HL-60 (cell line): ENCODE results near the gene OGFOD2.

Source experiments
- DNase-seq, 2 experiments: peaks; one replicate each; pipeline ENCODE4 v3.0.0-alpha.2; 2010 to 2020; ENCODE audit warnings: low read depth in 1 of 2, low spot score in 1 of 2
- H3K27ac ChIP-seq: fragments of 250-450 bp; sonication (Bioruptor Pico); replicated peaks from 2 replicates; pipeline ENCODE4 v1.5.1; 2020; ENCODE audit warnings: mild to moderate bottlenecking, moderate library complexity
- H3K27me3 ChIP-seq: fragments of 250-450 bp; sonication (Bioruptor Pico); 2 replicates; pipeline ENCODE4 v1.5.1; 2021; ENCODE audit warnings: mild to moderate bottlenecking, moderate library complexity; ENCODE audit not compliant: insufficient read depth, poor library complexity, severe bottlenecking
- H3K4me3 ChIP-seq: replicated peaks from 2 replicates; pipeline ENCODE4 v1.5.1; 2011; ENCODE audit warnings: mild to moderate bottlenecking, control low read depth, low read length; ENCODE audit not compliant: insufficient read depth
- CTCF ChIP-seq: IDR thresholded peaks from one replicate; pipeline ENCODE4 v1.5.1; 2011; ENCODE audit warnings: low read length, control low read depth, inconsistent platforms; ENCODE audit not compliant: insufficient read depth
- GABPA ChIP-seq: IDR thresholded peaks from 2 replicates; pipeline ENCODE4 v1.6.1; 2012; ENCODE audit warnings: low read depth
- POLR2AphosphoS5 ChIP-seq: IDR thresholded peaks from 2 replicates; pipeline ENCODE4 v1.6.1; 2012; ENCODE audit warnings: low read depth
- REST ChIP-seq: IDR thresholded peaks from 2 replicates; pipeline ENCODE4 v1.6.1; 2012; ENCODE audit warnings: low read depth; ENCODE audit not compliant: insufficient replicate concordance
- SPI1 ChIP-seq: IDR thresholded peaks from 2 replicates; pipeline ENCODE4 v1.6.1; 2012; ENCODE audit warnings: low read depth, mild to moderate bottlenecking, borderline replicate concordance

Gene OGFOD2

GRCh38 chr12:122951406-122951805, 23.6 kb upstream of the OGFOD2 start:
- Histone ChIP-seq H3K4me3 (no peak overlapping the region), H3K27me3 (no peaks in the 10 kb centered on the region), H3K27ac (no peak overlapping the region)
- TF ChIP-seq REST (no peak), CTCF (no peak), SPI1 (no peak), POLR2AphosphoS5 (no peak), GABPA (no peak)
- no peak for DNase-seq

- H3K27me3 ChIP-seq = no peaks in the 10 kb centered on the region
- peak in 1 of 2 experiments; percentile 75 for DNase-seq
- TF ChIP-seq CTCF (peak; percentile 98), POLR2AphosphoS5 (no peak)
- no peak overlapping the region for H3K4me3 ChIP-seq
- no peak overlapping the region for H3K27ac ChIP-seq
Observed at GRCh38 chr12:122951979-122952892, 22.8 kb upstream of the OGFOD2 start.

GRCh38 chr12:122955156-122955555, 19.9 kb upstream of the OGFOD2 start:
- TF ChIP-seq CTCF = no peak
- TF ChIP-seq POLR2AphosphoS5 = no peak
- TF ChIP-seq GABPA = no peak
- TF ChIP-seq SPI1 = no peak
- TF ChIP-seq REST = no peak
- DNase-seq = no peak
- Histone ChIP-seq H3K27me3 (no peaks in the 10 kb centered on the region), H3K4me3 (no peak overlapping the region), H3K27ac (no peak overlapping the region)

GRCh38 chr12:122956035-122956434, 19.0 kb upstream of the OGFOD2 start:
- H3K27ac ChIP-seq = no peak overlapping the region
- peak; percentile 87 for TF ChIP-seq REST
- TF ChIP-seq CTCF = no peak
- H3K27me3 ChIP-seq = no peaks in the 10 kb centered on the region
- DNase-seq = no peak
- no peak overlapping the region for H3K4me3 ChIP-seq
